ENCODE results near the gene PXDN.

PXDN gene, protein sequence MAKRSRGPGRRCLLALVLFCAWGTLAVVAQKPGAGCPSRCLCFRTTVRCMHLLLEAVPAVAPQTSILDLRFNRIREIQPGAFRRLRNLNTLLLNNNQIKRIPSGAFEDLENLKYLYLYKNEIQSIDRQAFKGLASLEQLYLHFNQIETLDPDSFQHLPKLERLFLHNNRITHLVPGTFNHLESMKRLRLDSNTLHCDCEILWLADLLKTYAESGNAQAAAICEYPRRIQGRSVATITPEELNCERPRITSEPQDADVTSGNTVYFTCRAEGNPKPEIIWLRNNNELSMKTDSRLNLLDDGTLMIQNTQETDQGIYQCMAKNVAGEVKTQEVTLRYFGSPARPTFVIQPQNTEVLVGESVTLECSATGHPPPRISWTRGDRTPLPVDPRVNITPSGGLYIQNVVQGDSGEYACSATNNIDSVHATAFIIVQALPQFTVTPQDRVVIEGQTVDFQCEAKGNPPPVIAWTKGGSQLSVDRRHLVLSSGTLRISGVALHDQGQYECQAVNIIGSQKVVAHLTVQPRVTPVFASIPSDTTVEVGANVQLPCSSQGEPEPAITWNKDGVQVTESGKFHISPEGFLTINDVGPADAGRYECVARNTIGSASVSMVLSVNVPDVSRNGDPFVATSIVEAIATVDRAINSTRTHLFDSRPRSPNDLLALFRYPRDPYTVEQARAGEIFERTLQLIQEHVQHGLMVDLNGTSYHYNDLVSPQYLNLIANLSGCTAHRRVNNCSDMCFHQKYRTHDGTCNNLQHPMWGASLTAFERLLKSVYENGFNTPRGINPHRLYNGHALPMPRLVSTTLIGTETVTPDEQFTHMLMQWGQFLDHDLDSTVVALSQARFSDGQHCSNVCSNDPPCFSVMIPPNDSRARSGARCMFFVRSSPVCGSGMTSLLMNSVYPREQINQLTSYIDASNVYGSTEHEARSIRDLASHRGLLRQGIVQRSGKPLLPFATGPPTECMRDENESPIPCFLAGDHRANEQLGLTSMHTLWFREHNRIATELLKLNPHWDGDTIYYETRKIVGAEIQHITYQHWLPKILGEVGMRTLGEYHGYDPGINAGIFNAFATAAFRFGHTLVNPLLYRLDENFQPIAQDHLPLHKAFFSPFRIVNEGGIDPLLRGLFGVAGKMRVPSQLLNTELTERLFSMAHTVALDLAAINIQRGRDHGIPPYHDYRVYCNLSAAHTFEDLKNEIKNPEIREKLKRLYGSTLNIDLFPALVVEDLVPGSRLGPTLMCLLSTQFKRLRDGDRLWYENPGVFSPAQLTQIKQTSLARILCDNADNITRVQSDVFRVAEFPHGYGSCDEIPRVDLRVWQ (N-terminal part only)

DNA sequence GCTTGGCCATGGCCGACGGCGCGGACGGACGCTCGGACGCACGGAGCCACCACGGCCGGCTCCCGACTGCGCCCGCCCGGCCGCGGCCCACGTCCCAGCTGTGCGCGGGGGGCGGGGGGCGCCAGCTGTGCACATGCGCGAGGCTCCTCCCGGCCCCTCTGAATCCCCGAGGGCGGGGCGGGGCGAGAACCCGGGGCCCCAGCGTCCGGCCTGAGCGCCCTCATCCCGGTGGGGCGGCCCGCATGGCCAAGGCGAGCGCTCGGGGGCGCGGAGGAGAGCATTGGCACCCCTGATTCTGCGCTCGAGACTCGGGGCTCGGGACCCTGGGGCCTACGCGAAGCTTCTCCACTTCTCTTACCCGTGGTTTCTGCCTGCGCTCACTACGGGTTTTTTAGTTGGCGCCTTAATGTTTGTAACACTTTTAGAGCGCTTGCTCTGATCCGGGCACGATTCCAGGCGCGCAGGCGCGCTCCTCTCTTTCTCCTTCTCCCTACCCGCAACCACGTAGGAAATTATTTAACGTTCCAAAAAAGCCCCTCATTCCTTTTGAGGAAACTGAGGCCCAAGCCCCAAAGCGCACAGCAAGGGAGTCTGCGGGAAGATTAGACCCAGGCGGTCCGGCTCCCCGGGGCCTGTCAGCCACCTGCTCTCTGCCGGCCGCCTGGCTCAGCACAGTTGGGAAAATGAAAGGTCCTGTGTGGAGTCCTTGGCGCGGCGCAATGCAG is at the start of gene PXDN:
TSS of gene PXDN (minus strand) at position 70 of the 725 bp plus-strand sequence. CDS start at position 10, 60 bp downstream.
- Histone ChIP-seq H3K4me1 (peaks cover 38 to 67% (median 52%) of the 10 kb centered on the region in 10 experiments), H3K4me2 (peak within 1 kb of the TSS; percentile 88 to 99 (median 97)), H3K9ac (peak within 1 kb of the TSS; percentile 83 to 94 (median 91)), H3K4me3 (peak within 1 kb of the TSS; percentile 75 to 90 (median 84)), H3K36me3 (peaks cover 0 to 29% (median 16%) of the 10 kb centered on the region in 11 experiments; a peak in 14 of 22 replicates), H3K27me3 (no peaks in the 10 kb centered on the region), H4K20me1 (peaks cover 7 to 56% (median 35%) of the 10 kb centered on the region in 11 experiments; a peak in 20 of 22 replicates), H3K9me3 (replicated peaks in 1 of 11) (no peaks in the 10 kb centered on the region), H3K27ac (peak within 1 kb of the TSS; percentile 84 to 94 (median 92))
- no peak for TF ChIP-seq Cebpa-rat (IDR thresholded peaks at IDR 0.05)

DNA sequence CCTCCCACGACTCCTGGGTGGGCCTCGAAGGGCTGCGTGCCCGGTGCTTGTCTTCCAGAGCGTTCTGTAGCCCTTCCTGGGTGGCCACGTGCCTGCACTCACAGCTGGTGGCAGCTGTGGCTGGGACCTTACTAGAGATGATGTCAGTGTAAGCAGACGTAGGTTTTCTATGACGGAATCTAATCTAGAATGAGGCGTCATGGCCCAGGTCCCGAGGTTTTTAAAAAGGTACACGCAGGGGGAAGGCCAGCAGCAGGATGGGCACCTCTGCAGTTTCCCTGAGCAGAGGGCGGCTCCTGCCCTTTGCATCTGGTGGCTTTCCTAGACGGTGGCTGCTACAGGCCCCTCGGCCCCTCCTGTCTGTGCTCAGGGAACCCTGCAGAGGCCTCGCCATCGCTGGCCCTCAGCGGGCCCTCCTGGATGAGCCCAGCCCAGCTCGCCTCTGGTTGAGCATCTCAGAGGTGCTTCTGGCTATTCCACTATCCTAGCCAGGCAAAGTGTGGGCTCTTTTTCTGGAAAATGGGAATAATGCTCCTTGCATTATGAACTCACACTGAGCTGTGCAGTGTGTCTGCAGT is 49.6 kb upstream of the PXDN start:
- Histone ChIP-seq H3K36me3 (no peaks in the 10 kb centered on the region), H3K4me3 (peak overlapping the region in 8 of 10 experiments; percentile 4 to 70 (median 68); a peak in 14 of 20 replicates), H4K20me1 (no peaks in the 10 kb centered on the region), H3K4me2 (peak overlapping the region; percentile 89 to 98 (median 94)), H3K4me1 (peaks cover 81 to 98% (median 92%) of the 10 kb centered on the region in 10 experiments), H3K9me3 (replicated peaks in 1 of 11) (no peaks in the 10 kb centered on the region), H3K27me3 (peaks cover 0 to 71% (median 0%) of the 10 kb centered on the region in 11 experiments; a peak in 4 of 22 replicates), H3K9ac (peak overlapping the region in 10 of 11 experiments; percentile 42 to 97 (median 86); a peak in 18 of 22 replicates), H3K27ac (peak overlapping the region in 10 of 11 experiments; percentile 12 to 99 (median 92); a peak in 17 of 22 replicates)
- TF ChIP-seq Cebpa-rat (IDR thresholded peaks at IDR 0.05), result no peak

DNA sequence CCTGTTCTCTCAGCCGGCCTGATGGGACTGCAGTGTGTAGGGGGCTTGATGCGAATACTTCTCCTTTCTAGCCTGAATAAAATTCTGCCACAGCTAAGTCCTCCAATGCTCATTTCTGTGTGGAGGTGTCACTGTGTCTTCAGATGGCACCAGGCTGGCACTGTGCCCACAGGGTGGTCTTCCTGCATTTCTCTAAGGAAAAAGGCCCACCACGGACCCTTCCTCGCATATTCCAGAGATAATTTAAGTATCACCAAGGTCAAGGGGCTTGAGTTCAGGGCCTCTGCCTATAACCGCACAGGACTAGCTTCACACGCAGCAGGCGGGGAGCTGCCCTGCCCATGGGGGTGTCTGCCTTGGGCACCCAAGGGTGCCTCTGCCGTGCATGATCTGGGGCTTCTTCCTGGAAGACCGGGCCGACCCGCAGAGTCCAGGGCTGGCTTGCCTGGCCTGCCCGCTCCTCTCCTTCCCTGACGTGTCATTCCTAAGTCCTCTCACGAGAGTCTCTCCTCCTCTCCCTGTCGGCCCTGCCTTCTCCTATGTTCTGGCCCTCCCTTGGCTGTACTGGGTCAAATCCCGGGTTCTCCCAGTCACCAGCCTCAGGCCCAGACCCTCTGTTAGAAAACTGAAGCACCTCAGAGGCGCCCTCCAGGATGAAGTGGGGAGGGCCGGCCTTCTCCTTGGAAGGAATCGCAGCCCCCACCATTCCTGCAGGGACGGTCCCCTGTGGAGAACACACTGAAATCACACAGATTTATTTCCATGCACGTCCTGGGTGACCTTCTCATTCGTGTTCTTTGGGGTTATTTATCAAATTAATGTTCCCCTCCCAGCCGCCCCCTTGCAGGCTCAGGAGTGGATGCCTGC is 48.9 kb upstream of the PXDN start:
- Histone ChIP-seq H3K27me3 (peaks cover 0 to 63% (median 0%) of the 10 kb centered on the region in 11 experiments; a peak in 4 of 22 replicates), H3K4me1 (peaks cover 81 to 98% (median 89%) of the 10 kb centered on the region in 10 experiments), H4K20me1 (no peaks in the 10 kb centered on the region), H3K27ac (peak overlapping the region in 10 of 11 experiments; percentile 43 to 99 (median 92); a peak in 19 of 22 replicates), H3K9ac (peak overlapping the region in 10 of 11 experiments; percentile 42 to 97 (median 86); a peak in 18 of 22 replicates), H3K9me3 (replicated peaks in 1 of 11) (no peaks in the 10 kb centered on the region), H3K36me3 (no peaks in the 10 kb centered on the region), H3K4me2 (peak overlapping the region; percentile 89 to 98 (median 94)), H3K4me3 (peak overlapping the region; percentile 31 to 70 (median 63); a peak in 18 of 20 replicates)
- TF ChIP-seq Cebpa-rat (IDR thresholded peaks at IDR 0.05), result no peak

DNA sequence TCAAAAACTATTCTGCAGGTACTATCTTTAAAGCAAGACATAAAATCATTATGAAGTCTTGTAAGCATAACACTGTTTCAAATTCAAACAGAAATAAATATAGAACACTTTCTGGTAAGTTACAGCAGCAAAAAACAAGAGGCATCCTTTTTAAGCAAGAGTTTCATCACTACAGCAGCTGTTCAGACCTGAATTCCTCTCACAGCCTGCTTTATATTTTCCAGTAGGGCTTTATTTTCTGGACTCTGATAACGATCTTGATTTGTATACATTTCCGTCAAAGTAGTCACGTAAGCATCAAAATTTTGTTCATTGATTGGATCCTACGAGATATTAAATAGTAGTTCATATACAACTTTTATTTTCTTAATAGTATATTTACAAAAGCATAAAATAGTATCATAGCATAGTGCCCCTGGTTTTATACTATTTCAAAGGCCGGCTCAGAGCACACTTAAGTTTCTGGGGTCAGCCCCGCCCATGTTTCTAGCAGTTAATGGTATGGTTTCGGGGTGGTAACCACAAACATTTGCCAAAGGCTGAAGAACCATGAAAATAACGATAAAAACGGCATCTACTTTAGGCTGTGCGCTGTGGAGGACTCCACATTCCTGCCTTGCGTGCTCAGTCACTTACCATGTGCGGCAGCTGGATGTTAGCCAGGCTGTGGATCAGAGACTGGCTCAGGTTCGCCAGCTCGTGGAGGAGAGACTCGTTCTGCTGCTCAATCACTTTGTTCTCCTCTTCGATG is 47.5 kb upstream of the PXDN start:
- H3K9ac ChIP-seq, result peak overlapping the region in 10 of 11 experiments; percentile 42 to 97 (median 86); a peak in 19 of 22 replicates

DNA sequence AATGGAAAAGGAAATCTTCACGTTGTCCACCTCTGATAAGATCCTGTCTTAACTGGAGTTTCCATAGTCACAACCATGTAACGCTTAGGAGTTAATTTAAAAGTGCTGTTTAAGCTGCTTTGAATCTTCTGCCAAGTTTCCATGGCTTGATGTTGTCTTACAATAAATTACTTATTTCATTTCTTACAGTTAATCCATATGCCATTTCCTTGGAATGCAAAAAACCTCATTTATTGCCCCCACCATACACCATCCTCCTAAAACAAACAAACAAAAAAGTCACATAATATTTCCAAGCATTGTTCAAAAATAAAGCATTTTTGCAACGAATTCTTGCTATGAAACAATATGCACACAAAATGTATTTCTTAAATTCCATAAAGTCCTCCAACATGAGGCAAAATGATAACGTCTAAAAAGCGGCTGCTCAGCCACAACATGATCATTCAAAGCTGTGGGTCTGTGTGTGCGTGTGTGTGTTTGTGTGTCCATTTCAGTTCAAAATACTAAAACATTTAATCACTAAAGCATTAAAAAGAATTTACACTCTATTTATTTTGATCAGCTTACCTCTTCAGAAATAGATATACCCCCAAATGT is 46.8 kb upstream of the PXDN start:
- Histone ChIP-seq H3K9ac (peak overlapping the region; percentile 32 to 97 (median 86); a peak in 20 of 22 replicates), H3K4me1 (peaks cover 67 to 94% (median 86%) of the 10 kb centered on the region in 10 experiments), H3K27ac (peak overlapping the region in 10 of 11 experiments; percentile 32 to 99 (median 92); a peak in 20 of 22 replicates), H3K27me3 (peaks cover 0 to 45% (median 0%) of the 10 kb centered on the region in 11 experiments; a peak in 4 of 22 replicates), H3K4me3 (peak overlapping the region; percentile 21 to 70 (median 63); a peak in 19 of 20 replicates), H3K36me3 (no peaks in the 10 kb centered on the region), H4K20me1 (no peaks in the 10 kb centered on the region), H3K9me3 (replicated peaks in 1 of 11) (no peaks in the 10 kb centered on the region), H3K4me2 (peak overlapping the region; percentile 89 to 98 (median 94))
- TF ChIP-seq Cebpa-rat (IDR thresholded peaks at IDR 0.05), result no peak

More for the DNA sequence above, 47.5 kb upstream of the PXDN start:
- Histone ChIP-seq H3K27ac (peak overlapping the region in 10 of 11 experiments; percentile 43 to 99 (median 92); a peak in 21 of 22 replicates), H3K4me3 (peak overlapping the region; percentile 31 to 70 (median 63); a peak in 19 of 20 replicates), H3K4me2 (peak overlapping the region; percentile 89 to 98 (median 94)), H4K20me1 (no peaks in the 10 kb centered on the region), H3K4me1 (peaks cover 74 to 98% (median 87%) of the 10 kb centered on the region in 10 experiments), H3K27me3 (peaks cover 0 to 52% (median 0%) of the 10 kb centered on the region in 11 experiments; a peak in 4 of 22 replicates), H3K36me3 (no peaks in the 10 kb centered on the region), H3K9me3 (replicated peaks in 1 of 11) (no peaks in the 10 kb centered on the region)
- TF ChIP-seq Cebpa-rat (IDR thresholded peaks at IDR 0.05), result no peak; a peak in 2 of 22 replicates

Measured in BLaER1 treated with 17β-estradiol and CSF1 and Interleukin-3, amounts not matched to agents 10 nM and 100 nM (cell line).